H9 (cell line): ENCODE results near the gene PLXNA1. TPM values are rescaled to one million over a fixed set of nuclear protein-coding genes. Genes with fewer than 3 reads are reported as not detected.

Experiments
- DNase-seq: peaks from one replicate; pipeline ENCODE4 v3.0.0-alpha.2; 2017
- H2AFZ ChIP-seq: one replicate; pipeline ENCODE4 v1.6.1; 2013; ENCODE audit warnings: mild to moderate bottlenecking, low read length, control low read depth, moderate library complexity
- H2AK5ac ChIP-seq: 2 replicates; pipeline ENCODE4 v1.6.1; 2013; ENCODE audit warnings: low read length, control low read depth, mixed read lengths; ENCODE audit not compliant: insufficient read length
- H2BK120ac ChIP-seq: one replicate; pipeline ENCODE4 v1.6.1; 2013; ENCODE audit warnings: low read depth, mild to moderate bottlenecking, low read length, control low read depth, inconsistent platforms; ENCODE audit not compliant: poor library complexity, severe bottlenecking
- H2BK12ac ChIP-seq: 2 replicates; pipeline ENCODE4 v1.6.1; 2013; ENCODE audit warnings: low read length, control low read depth, mixed read lengths, low read depth; ENCODE audit not compliant: insufficient read length
- H2BK15ac ChIP-seq: 2 replicates; pipeline ENCODE4 v1.6.1; 2013; ENCODE audit warnings: low read depth, low read length, control low read depth
- H2BK20ac ChIP-seq: one replicate; pipeline ENCODE4 v1.6.1; 2013; ENCODE audit warnings: low read depth, mild to moderate bottlenecking, low read length, control low read depth, inconsistent platforms; ENCODE audit not compliant: poor library complexity, severe bottlenecking
- H2BK5ac ChIP-seq: 2 replicates; pipeline ENCODE4 v1.6.1; 2013; ENCODE audit warnings: low read length, control low read depth, mixed read lengths; ENCODE audit not compliant: insufficient read length
- H3K14ac ChIP-seq: 2 replicates; pipeline ENCODE4 v1.6.1; 2013; ENCODE audit warnings: low read length, control low read depth; ENCODE audit not compliant: insufficient read depth
- H3K18ac ChIP-seq: 2 replicates; pipeline ENCODE4 v1.6.1; 2013; ENCODE audit warnings: low read depth, mild to moderate bottlenecking, mixed read lengths, low read length, control low read depth; ENCODE audit not compliant: insufficient read length
- H3K23ac ChIP-seq: 2 replicates; pipeline ENCODE4 v1.6.1; 2013; ENCODE audit warnings: low read length, control low read depth, mixed read lengths, low read depth; ENCODE audit not compliant: insufficient read length
- H3K23me2 ChIP-seq: 2 replicates; pipeline ENCODE4 v1.6.1; 2013; ENCODE audit warnings: low read depth, mild to moderate bottlenecking, mixed read lengths, low read length, control low read depth; ENCODE audit not compliant: insufficient read length, poor library complexity, severe bottlenecking
- H3K27ac ChIP-seq: 2 replicates; pipeline ENCODE4 v1.5.1; 2013; ENCODE audit warnings: low read length, control low read depth, mixed read lengths, low read depth; ENCODE audit not compliant: insufficient read length
- H3K27me3 ChIP-seq: 2 replicates; pipeline ENCODE4 v1.6.1; 2013; ENCODE audit warnings: low read length, control low read depth, inconsistent platforms; ENCODE audit not compliant: insufficient read depth
- H3K4ac ChIP-seq: 2 replicates; pipeline ENCODE4 v1.6.1; 2013; ENCODE audit warnings: low read depth, mild to moderate bottlenecking, control low read depth, inconsistent platforms, low read length, moderate library complexity
- H3K4me1 ChIP-seq: 2 replicates; pipeline ENCODE4 v1.6.1; 2013; ENCODE audit warnings: low read length, control low read depth, inconsistent platforms; ENCODE audit not compliant: insufficient read depth
- H3K4me2 ChIP-seq: 2 replicates; pipeline ENCODE4 v1.6.1; 2013; ENCODE audit warnings: low read length, control low read depth, mixed read lengths; ENCODE audit not compliant: insufficient read length, insufficient read depth
- H3K56ac ChIP-seq: 2 replicates; pipeline ENCODE4 v1.6.1; 2013; ENCODE audit warnings: low read depth, mild to moderate bottlenecking, mixed read lengths, low read length, control low read depth; ENCODE audit not compliant: insufficient read length
- H3K79me1 ChIP-seq: 2 replicates; pipeline ENCODE4 v1.6.1; 2013; ENCODE audit warnings: low read depth, mild to moderate bottlenecking, moderate library complexity, low read length, control low read depth, inconsistent platforms; ENCODE audit not compliant: insufficient read depth, poor library complexity, severe bottlenecking
- H3K79me2 ChIP-seq: 2 replicates; pipeline ENCODE4 v1.6.1; 2013; ENCODE audit warnings: low read length, control low read depth, inconsistent platforms; ENCODE audit not compliant: insufficient read depth
- H3K9ac ChIP-seq: 2 replicates; pipeline ENCODE4 v1.6.1; 2013; ENCODE audit warnings: low read length, control low read depth, mixed read lengths; ENCODE audit not compliant: insufficient read length; ENCODE audit errors: extremely low read depth
- H3K9me3 ChIP-seq: one replicate; pipeline ENCODE4 v1.6.1; 2013; ENCODE audit warnings: low read depth, low read length, inconsistent platforms; ENCODE audit not compliant: control insufficient read depth
- H3T11ph ChIP-seq: one replicate; pipeline ENCODE4 v1.6.1; 2013; ENCODE audit warnings: mild to moderate bottlenecking, low read length, control low read depth, inconsistent platforms
- H4K20me1 ChIP-seq: one replicate; pipeline ENCODE4 v1.6.1; 2013; ENCODE audit not compliant: control insufficient read depth, insufficient read length, insufficient read depth
- H4K5ac ChIP-seq: 2 replicates; pipeline ENCODE4 v1.6.1; 2013; ENCODE audit warnings: low read depth, mild to moderate bottlenecking, mixed read lengths, low read length, control low read depth; ENCODE audit not compliant: insufficient read length
- H4K8ac ChIP-seq: replicated peaks from 2 replicates; pipeline ENCODE4 v1.6.1; 2013; ENCODE audit warnings: low read length, control low read depth, mixed read lengths, low read depth; ENCODE audit not compliant: insufficient read length
- H4K91ac ChIP-seq: 2 replicates; pipeline ENCODE4 v1.6.1; 2013; ENCODE audit warnings: low read depth, mild to moderate bottlenecking, moderate library complexity, mixed read lengths, low read length, control low read depth; ENCODE audit not compliant: insufficient read length
- H3K27ac Mint-ChIP-seq, 3 experiments: 2 replicates in 2 of 3; 3 replicates in 1 of 3; pipeline ENCODE4 v1.8.0; 2020 to 2021; ENCODE audit warnings: mixed read lengths in 3 of 3, mild to moderate bottlenecking in 1 of 3, moderate library complexity in 1 of 3
- H3K27me3 Mint-ChIP-seq: 2 replicates; pipeline ENCODE4 v1.8.0; 2021; ENCODE audit warnings: low read depth, mild to moderate bottlenecking, moderate library complexity, mixed read lengths
- H3K36me3 Mint-ChIP-seq, 3 experiments: 2 replicates in 2 of 3; 3 replicates in 1 of 3; pipeline ENCODE4 v1.8.0; 2020 to 2021; ENCODE audit warnings: low read depth in 3 of 3, mixed read lengths in 3 of 3; ENCODE audit not compliant: insufficient read depth in 1 of 3
- H3K4me1 Mint-ChIP-seq, 2 experiments: 2 replicates each; pipeline ENCODE4 v1.8.0; 2020; ENCODE audit warnings: mixed read lengths in 2 of 2
- H3K4me3 Mint-ChIP-seq, 2 experiments: 2 replicates in 1 of 2; 3 replicates in 1 of 2; pipeline ENCODE4 v1.8.0; 2020 to 2021; ENCODE audit warnings: mild to moderate bottlenecking in 2 of 2, mixed read lengths in 2 of 2, moderate library complexity in 1 of 2
- H3K9me3 Mint-ChIP-seq, 2 experiments: 2 replicates in 1 of 2; 3 replicates in 1 of 2; pipeline ENCODE4 v1.8.0; 2020; ENCODE audit warnings: mild to moderate bottlenecking in 2 of 2, mixed read lengths in 2 of 2, moderate library complexity in 1 of 2
- WGBS: extraction: QIAGEN DNeasy Blood & Tissue Kit; methylation state at CpG from one replicate; pipeline ENCODE4 v1.1.7; 2013; ENCODE audit warnings: missing lambda C conversion rate, low lambda C conversion rate, mixed read lengths; ENCODE audit not compliant: insufficient read length; ENCODE audit errors: extremely low coverage; 5-methylcytosine and 5-hydroxymethylcytosine counted together
- total RNA-seq: library from RNA; stranded (reverse); gene quantifications from 2 replicates; pipeline ENCODE4 v1.2.1, GENCODE V29; 2021
- TF ChIP-seq, protein P1 (sequence below): fragments of 200-600 bp; sonication (generic); conservative IDR thresholded peaks from 3 replicates; pipeline ENCODE4 v1.8.0; 2021; ENCODE audit warnings: antibody characterized with exemption, mild to moderate bottlenecking

Gene PLXNA1
- total RNA-seq, 1 experiment from 2014 or later = 42.1 TPM

DNA sequence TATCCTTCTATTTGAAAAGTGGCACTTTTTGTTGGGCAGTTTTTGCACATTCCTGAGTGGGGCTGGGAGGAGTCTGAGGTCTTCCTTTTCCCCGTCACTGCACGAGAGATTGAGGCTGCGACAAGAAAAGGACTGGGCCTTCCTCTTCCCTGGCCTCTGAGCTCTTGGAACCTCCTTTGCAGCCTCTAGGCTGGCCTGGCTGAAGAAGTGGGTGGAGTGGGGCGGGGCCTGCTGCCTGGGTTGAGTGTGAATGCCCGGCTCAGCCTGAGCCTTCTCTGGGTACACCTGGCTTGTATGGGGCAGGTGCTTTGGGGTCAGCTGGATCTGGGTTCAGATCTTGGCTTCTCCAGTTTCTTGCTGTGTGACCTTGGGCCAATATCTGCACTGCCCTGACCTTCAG is 43.1 kb downstream of the PLXNA1 start:
- H3K27ac ChIP-seq = no peak overlapping the region
- H3K79me2 ChIP-seq = no peaks in the 10 kb centered on the region
- no peaks in the 10 kb centered on the region for H3K9me3 Mint-ChIP-seq
- no peak overlapping the region for H3K18ac ChIP-seq
- H3K9me3 ChIP-seq = no peaks in the 10 kb centered on the region
- H2AFZ ChIP-seq = no peak overlapping the region
- H3K4me1 ChIP-seq = no peaks in the 10 kb centered on the region
- H4K8ac ChIP-seq = no peak overlapping the region
- no peaks in the 10 kb centered on the region for H3K27me3 ChIP-seq
- no peak overlapping the region for H3K9ac ChIP-seq
- H3T11ph ChIP-seq = no peak overlapping the region
- H3K27ac Mint-ChIP-seq = no peak overlapping the region; a peak in 1 of 7 replicates
- H3K4me3 Mint-ChIP-seq = no peak overlapping the region
- TF ChIP-seq, protein P1, sequence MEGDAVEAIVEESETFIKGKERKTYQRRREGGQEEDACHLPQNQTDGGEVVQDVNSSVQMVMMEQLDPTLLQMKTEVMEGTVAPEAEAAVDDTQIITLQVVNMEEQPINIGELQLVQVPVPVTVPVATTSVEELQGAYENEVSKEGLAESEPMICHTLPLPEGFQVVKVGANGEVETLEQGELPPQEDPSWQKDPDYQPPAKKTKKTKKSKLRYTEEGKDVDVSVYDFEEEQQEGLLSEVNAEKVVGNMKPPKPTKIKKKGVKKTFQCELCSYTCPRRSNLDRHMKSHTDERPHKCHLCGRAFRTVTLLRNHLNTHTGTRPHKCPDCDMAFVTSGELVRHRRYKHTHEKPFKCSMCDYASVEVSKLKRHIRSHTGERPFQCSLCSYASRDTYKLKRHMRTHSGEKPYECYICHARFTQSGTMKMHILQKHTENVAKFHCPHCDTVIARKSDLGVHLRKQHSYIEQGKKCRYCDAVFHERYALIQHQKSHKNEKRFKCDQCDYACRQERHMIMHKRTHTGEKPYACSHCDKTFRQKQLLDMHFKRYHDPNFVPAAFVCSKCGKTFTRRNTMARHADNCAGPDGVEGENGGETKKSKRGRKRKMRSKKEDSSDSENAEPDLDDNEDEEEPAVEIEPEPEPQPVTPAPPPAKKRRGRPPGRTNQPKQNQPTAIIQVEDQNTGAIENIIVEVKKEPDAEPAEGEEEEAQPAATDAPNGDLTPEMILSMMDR = no peak
- H3K56ac ChIP-seq = no peak overlapping the region
- H3K23me2 ChIP-seq = no peaks in the 10 kb centered on the region
- no peak overlapping the region for H4K5ac ChIP-seq
- no peak overlapping the region for H2BK15ac ChIP-seq
- H3K4me2 ChIP-seq = no peak overlapping the region
- H3K4ac ChIP-seq = no peak overlapping the region
- H3K79me1 ChIP-seq = no peaks in the 10 kb centered on the region
- no peaks in the 10 kb centered on the region for H4K20me1 ChIP-seq
- H2BK20ac ChIP-seq = no peak overlapping the region
- no peak overlapping the region for H2AK5ac ChIP-seq
- H3K23ac ChIP-seq = no peak overlapping the region
- H2BK12ac ChIP-seq = no peak overlapping the region
- no peaks in the 10 kb centered on the region for H3K27me3 Mint-ChIP-seq
- no CpG with 5 or more reads among the region's 5 CpGs for WGBS
- no peak overlapping the region for H2BK5ac ChIP-seq
- H3K4me1 Mint-ChIP-seq = no peaks in the 10 kb centered on the region
- no peak overlapping the region for H2BK120ac ChIP-seq
- no peak overlapping the region for H3K14ac ChIP-seq
- peaks cover 12 to 49% (median 43%) of the 10 kb centered on the region in 3 experiments; a peak in 6 of 7 replicates for H3K36me3 Mint-ChIP-seq
- H4K91ac ChIP-seq = no peak overlapping the region
- DNase-seq = no peak
